Measurements from ENCODE around the gene SELP. TPM values are rescaled to one million over a fixed set of nuclear protein-coding genes. Genes with fewer than 3 reads are reported as not detected.

Gene SELP
- total RNA-seq, 1 experiment from 2014 or later = not detected

DNA sequence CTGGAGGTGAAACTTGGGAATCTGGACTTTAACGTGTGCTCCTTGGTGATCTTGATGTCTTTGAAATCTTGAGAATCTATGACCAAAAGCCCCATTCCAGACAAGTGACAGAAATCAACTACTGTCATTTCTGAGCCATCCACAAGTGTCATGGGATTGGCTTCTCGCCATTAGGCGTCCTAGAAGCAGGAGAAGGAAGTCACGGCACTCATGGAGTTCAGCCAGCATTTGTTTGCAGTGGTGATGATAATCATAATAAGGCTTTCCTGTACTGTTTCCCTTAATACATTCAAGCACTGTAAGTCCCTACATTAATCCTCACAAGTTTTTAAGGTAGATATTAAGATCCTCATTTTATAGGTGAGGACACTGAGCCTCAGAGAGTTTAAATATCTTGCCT lies 55.6 kb downstream of the SELP start:
- Histone ChIP-seq H3K4ac (ENCODE audit: low read depth, low read length) (no peak overlapping the region), H2AK5ac (ENCODE audit: insufficient read length, low read length) (no peak overlapping the region), H3K9ac (ENCODE audit: extremely low read depth, insufficient read length, low read length) (no peak overlapping the region), H3T11ph (ENCODE audit: low read length) (no peak overlapping the region), H3K9me3 (ENCODE audit: control insufficient read depth, low read depth, low read length) (no peaks in the 10 kb centered on the region), H3K79me2 (ENCODE audit: insufficient read depth, low read length) (no peaks in the 10 kb centered on the region), H3K14ac (ENCODE audit: insufficient read depth, low read length) (no peak overlapping the region), H3K23me2 (ENCODE audit: insufficient read length, low read depth, low read length, poor library complexity, severe bottlenecking) (no peaks in the 10 kb centered on the region), H4K8ac (replicated peaks; ENCODE audit: insufficient read length, low read depth, low read length) (no peak overlapping the region), H2BK15ac (ENCODE audit: low read depth, low read length) (no peak overlapping the region), H3K4me1 (ENCODE audit: insufficient read depth, low read length) (no peaks in the 10 kb centered on the region), H2BK20ac (ENCODE audit: low read depth, low read length, poor library complexity, severe bottlenecking) (no peak overlapping the region), H2BK12ac (ENCODE audit: insufficient read length, low read depth, low read length) (no peak overlapping the region), H3K27ac (ENCODE audit: insufficient read length, low read depth, low read length) (no peak overlapping the region), H3K23ac (ENCODE audit: insufficient read length, low read depth, low read length) (no peak overlapping the region), H3K79me1 (ENCODE audit: insufficient read depth, low read depth, low read length, poor library complexity, severe bottlenecking) (no peaks in the 10 kb centered on the region), H4K91ac (ENCODE audit: insufficient read length, low read depth, low read length) (no peak overlapping the region), H4K20me1 (ENCODE audit: control insufficient read depth, insufficient read depth, insufficient read length) (no peaks in the 10 kb centered on the region), H2BK120ac (ENCODE audit: low read depth, low read length, poor library complexity, severe bottlenecking) (no peak overlapping the region), H3K27me3 (ENCODE audit: insufficient read depth, low read length) (no peaks in the 10 kb centered on the region), H2AFZ (ENCODE audit: low read length) (no peak overlapping the region), H3K18ac (ENCODE audit: insufficient read length, low read depth, low read length) (no peak overlapping the region), H3K4me2 (ENCODE audit: insufficient read depth, insufficient read length, low read length) (no peak overlapping the region), H4K5ac (ENCODE audit: insufficient read length, low read depth, low read length) (no peak overlapping the region), H3K56ac (ENCODE audit: insufficient read length, low read depth, low read length) (no peak overlapping the region), H2BK5ac (ENCODE audit: insufficient read length, low read length) (no peak overlapping the region)
- Mint-ChIP-seq H3K4me3 (no peak overlapping the region), H3K27ac (no peak overlapping the region), H3K9me3 (no peaks in the 10 kb centered on the region), H3K4me1 (no peaks in the 10 kb centered on the region), H3K36me3 (ENCODE audit: insufficient read depth in 1 of 3, low read depth in 3 of 3) (no peaks in the 10 kb centered on the region), H3K27me3 (ENCODE audit: low read depth) (peaks cover 4% of the 10 kb centered on the region)
- TF ChIP-seq, protein P1, sequence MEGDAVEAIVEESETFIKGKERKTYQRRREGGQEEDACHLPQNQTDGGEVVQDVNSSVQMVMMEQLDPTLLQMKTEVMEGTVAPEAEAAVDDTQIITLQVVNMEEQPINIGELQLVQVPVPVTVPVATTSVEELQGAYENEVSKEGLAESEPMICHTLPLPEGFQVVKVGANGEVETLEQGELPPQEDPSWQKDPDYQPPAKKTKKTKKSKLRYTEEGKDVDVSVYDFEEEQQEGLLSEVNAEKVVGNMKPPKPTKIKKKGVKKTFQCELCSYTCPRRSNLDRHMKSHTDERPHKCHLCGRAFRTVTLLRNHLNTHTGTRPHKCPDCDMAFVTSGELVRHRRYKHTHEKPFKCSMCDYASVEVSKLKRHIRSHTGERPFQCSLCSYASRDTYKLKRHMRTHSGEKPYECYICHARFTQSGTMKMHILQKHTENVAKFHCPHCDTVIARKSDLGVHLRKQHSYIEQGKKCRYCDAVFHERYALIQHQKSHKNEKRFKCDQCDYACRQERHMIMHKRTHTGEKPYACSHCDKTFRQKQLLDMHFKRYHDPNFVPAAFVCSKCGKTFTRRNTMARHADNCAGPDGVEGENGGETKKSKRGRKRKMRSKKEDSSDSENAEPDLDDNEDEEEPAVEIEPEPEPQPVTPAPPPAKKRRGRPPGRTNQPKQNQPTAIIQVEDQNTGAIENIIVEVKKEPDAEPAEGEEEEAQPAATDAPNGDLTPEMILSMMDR (conservative IDR thresholded peaks at IDR 0.05) = no peak
- no peak for DNase-seq
- WGBS (ENCODE audit: extremely low coverage, insufficient read length, low lambda C conversion rate) = no CpG with 5 or more reads among the region's 4 CpGs

All from H9 (cell line).